ENCODE measurements around the gene SUN2. TPM values are rescaled to one million over a fixed set of nuclear protein-coding genes. Genes with fewer than 3 reads are reported as not detected.

The SUN2 gene
- total and polyA plus RNA-seq, 9 of the 15 experiments (the other 6 are each of a cell fraction or from before 2014, with no cell fraction given) = 0.11 to 42.6 (median 16.7) TPM

DNA sequence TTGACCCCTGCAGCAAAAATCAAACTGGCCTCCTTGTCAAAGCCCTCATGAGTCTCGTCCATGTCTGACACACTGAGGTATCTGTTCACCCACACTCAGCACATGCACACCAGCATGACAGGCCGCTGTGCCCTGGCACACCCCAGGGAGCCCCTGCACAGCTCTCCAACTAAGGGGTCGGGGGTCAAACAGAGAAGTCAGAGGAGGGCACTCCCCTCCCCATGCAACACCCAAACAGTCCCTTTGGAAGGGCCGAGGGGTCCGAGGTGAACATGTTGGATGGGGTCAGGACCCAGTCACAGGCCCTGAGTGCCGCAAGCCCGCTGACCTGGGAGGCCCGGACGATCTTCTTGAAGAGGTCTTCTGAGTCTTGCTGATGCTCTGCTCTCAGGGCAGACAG lies 14.6 kb downstream of the SUN2 start:
- no peaks in the 10 kb centered on the region for H3K79me2 ChIP-seq (ENCODE audit: control insufficient read depth, insufficient read depth, low read length)
- no peak for DNase-seq (ENCODE audit: extremely low read depth in 1 of 4, low spot score in 3 of 4)
- H3K4me2 ChIP-seq (ENCODE audit: insufficient read depth, low read length) = no peak overlapping the region
- ATAC-seq = no peak
- no peaks in the 10 kb centered on the region for H3K9me1 ChIP-seq (ENCODE audit: control insufficient read depth, insufficient read depth, low read length)
- no TSS peak for BruUV-seq (replicated peaks)
- no peak for FAIRE-seq
- in situ Hi-C loops (cut with MboI) (no loop called here), intact Hi-C loops (cut with micrococcal nuclease) (no loop called here)
- H3K27ac ChIP-seq (ENCODE audit: extremely low read depth, low read depth, low read length) = no peak overlapping the region
- WGBS (ENCODE audit: insufficient coverage, low coverage, missing lambda C conversion rate) = 96% methylated on average over 4 of the region's 9 CpGs
- no peaks in the 10 kb centered on the region for H3K27me3 ChIP-seq (ENCODE audit: control insufficient read depth in 2 of 2, insufficient read depth in 2 of 2, low read length in 2 of 2)
- no peak overlapping the region for H3K4me3 ChIP-seq
- peak; percentile 38; the same call in 1 of the 2 replicates for TF ChIP-seq POLR2G (IDR thresholded peaks at IDR 0.05; ENCODE audit: low read depth, low read length)
- no peak for TF ChIP-seq PHF8 (IDR thresholded peaks at IDR 0.05; ENCODE audit: borderline replicate concordance, low read length)
- TF ChIP-seq CREBBP (IDR thresholded peaks at IDR 0.05; ENCODE audit: low read depth, low read length) = no peak
- no peak overlapping the region for H2AFZ ChIP-seq (ENCODE audit: low read depth, low read length)
- no peak overlapping the region for H3K9ac ChIP-seq (ENCODE audit: insufficient read depth in 1 of 2, low read depth in 2 of 2, low read length in 2 of 2)
- peaks cover 0 to 4% of the 10 kb centered on the region in 2 experiments; a peak in 1 of 5 replicates for H3K4me1 ChIP-seq (replicated peaks in 1 of 2; ENCODE audit: control insufficient read depth in 2 of 2, insufficient read depth in 2 of 2, low read length in 2 of 2)
- peaks cover 92% of the 10 kb centered on the region for H3K36me3 ChIP-seq (ENCODE audit: control insufficient read depth, insufficient read depth, low read length)
- ChIA-PET POLR2A (interaction anchor here (1.4 to 2.2 kb wide), 2 partner anchors 12 to 16 kb away, joined by 4 to 6 read pairs; no protein-coding TSS in a partner anchor), CTCF (ENCODE audit: low intra/inter-chr PET ratio) (no interaction called here)
- H4K20me1 ChIP-seq (replicated peaks; ENCODE audit: control insufficient read depth, insufficient read depth, low read length) = no peaks in the 10 kb centered on the region
- H3K9me3 ChIP-seq (replicated peaks; ENCODE audit: control insufficient read depth, insufficient read depth, low read depth, low read length) = no peaks in the 10 kb centered on the region

DNA sequence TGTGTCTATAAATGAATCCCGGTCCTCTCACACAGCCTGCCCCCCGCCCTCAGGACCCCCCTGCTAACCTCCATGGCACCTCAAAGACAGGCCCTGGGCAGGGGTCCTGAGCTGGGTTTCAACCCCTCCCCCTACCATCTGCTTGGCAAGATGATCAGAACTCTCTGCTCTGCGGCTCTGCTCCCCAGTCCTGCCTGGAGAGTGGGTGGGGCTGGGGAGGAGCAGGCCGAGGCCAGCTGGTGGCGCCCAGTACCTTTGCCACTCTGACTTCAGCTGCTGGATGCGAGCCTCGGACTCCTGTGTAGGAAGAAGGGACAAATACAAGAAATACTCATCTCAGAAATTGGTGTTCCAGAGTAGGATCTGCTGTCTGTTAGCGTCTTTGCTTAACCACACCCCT lies 15.0 kb downstream of the SUN2 start:
- Histone ChIP-seq H3K27ac (ENCODE audit: extremely low read depth, low read depth, low read length) (no peak overlapping the region), H3K27me3 (ENCODE audit: control insufficient read depth in 2 of 2, insufficient read depth in 2 of 2, low read length in 2 of 2) (no peaks in the 10 kb centered on the region), H3K9me1 (ENCODE audit: control insufficient read depth, insufficient read depth, low read length) (no peaks in the 10 kb centered on the region), H3K4me3 (no peak overlapping the region), H3K79me2 (ENCODE audit: control insufficient read depth, insufficient read depth, low read length) (no peaks in the 10 kb centered on the region), H3K4me2 (ENCODE audit: insufficient read depth, low read length) (no peak overlapping the region), H3K4me1 (replicated peaks in 1 of 2; ENCODE audit: control insufficient read depth in 2 of 2, insufficient read depth in 2 of 2, low read length in 2 of 2) (peaks cover 0 to 4% of the 10 kb centered on the region in 2 experiments; a peak in 1 of 5 replicates), H3K9me3 (replicated peaks; ENCODE audit: control insufficient read depth, insufficient read depth, low read depth, low read length) (no peaks in the 10 kb centered on the region), H3K36me3 (ENCODE audit: control insufficient read depth, insufficient read depth, low read length) (peaks cover 92% of the 10 kb centered on the region), H4K20me1 (replicated peaks; ENCODE audit: control insufficient read depth, insufficient read depth, low read length) (no peaks in the 10 kb centered on the region), H3K9ac (ENCODE audit: insufficient read depth in 1 of 2, low read depth in 2 of 2, low read length in 2 of 2) (no peak overlapping the region), H2AFZ (ENCODE audit: low read depth, low read length) (no peak overlapping the region)
- intact Hi-C loops (cut with micrococcal nuclease) (no loop called here), in situ Hi-C loops (cut with MboI) (no loop called here)
- 83% methylated on average over 6 of the region's 8 CpGs for WGBS (ENCODE audit: insufficient coverage, low coverage, missing lambda C conversion rate)
- TF ChIP-seq TCF7L2 (IDR thresholded peaks at IDR 0.05; ENCODE audit: low read depth, low read length) (no peak), POLR2A (conservative IDR thresholded peaks at IDR 0.05) (0 out of 2 replicates have a peak, but pooled peaks have one; percentile 5)
- CTCF ChIA-PET (ENCODE audit: low intra/inter-chr PET ratio) = no interaction called here
- DNase-seq (ENCODE audit: extremely low read depth in 1 of 4, low spot score in 3 of 4) (no peak), FAIRE-seq (no peak), ATAC-seq (no peak)
- POLR2A ChIA-PET = interaction anchor here (0.6 to 2.2 kb wide), 4 partner anchors 12 to 49 kb away, joined by 3 to 6 read pairs (median 4); no protein-coding TSS in a partner anchor
- no TSS peak for BruUV-seq (replicated peaks)
